Measurements from ENCODE around the gene ERC1. TPM values are rescaled to one million over a fixed set of nuclear protein-coding genes. Genes with fewer than 3 reads are reported as not detected.

The ERC1 gene
- total and polyA plus RNA-seq, 4 donors = 7.4 to 78.2 (median 39.8) TPM

DNA sequence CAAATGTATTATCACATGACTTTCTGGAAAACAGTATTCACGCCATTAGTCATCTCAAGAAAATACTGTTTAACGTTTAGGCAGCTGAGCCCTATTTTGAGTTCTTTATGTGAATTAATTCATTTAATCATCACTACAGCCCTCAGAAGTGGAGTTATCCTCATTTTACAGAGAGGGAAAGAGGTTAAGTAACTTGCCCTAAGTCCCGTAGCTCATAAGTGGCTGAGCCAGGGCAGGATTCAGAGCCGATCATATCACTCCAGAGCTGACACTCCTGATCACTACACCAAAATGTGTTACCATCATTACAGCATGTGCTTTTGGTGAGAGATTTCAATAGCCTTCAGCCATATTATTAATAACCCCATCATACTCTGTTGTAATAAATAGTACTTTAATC, 392.7 kb downstream of the ERC1 start:
- Histone ChIP-seq H3K27ac (ENCODE audit: low read depth in 1 of 2, low read length in 1 of 2) (no peak overlapping the region), H3K36me3 (ENCODE audit: control insufficient read depth in 4 of 4, insufficient read depth in 4 of 4, low read length in 4 of 4) (peaks cover 0 to 6% (median 4%) of the 10 kb centered on the region in 4 donors), H3K27me3 (ENCODE audit: control insufficient read depth in 3 of 3, insufficient read depth in 3 of 3, low read length in 2 of 3) (no peaks in the 10 kb centered on the region), H3K9ac (ENCODE audit: insufficient read depth in 1 of 2, low read length in 2 of 2) (no peak overlapping the region), H3K9me3 (ENCODE audit: control insufficient read depth in 4 of 4, insufficient read depth in 3 of 4, low read length in 3 of 4) (no peaks in the 10 kb centered on the region), H3K4me3 (no peak overlapping the region), H3K4me1 (ENCODE audit: control insufficient read depth in 5 of 5, insufficient read depth in 5 of 5, low read length in 5 of 5) (peaks cover 0 to 2% (median 0%) of the 10 kb centered on the region in 5 donors)
- DNase-seq (no peak), ATAC-seq (ENCODE audit: insufficient read depth, low FRiP score) (no peak)
- TF ChIP-seq, protein P1, sequence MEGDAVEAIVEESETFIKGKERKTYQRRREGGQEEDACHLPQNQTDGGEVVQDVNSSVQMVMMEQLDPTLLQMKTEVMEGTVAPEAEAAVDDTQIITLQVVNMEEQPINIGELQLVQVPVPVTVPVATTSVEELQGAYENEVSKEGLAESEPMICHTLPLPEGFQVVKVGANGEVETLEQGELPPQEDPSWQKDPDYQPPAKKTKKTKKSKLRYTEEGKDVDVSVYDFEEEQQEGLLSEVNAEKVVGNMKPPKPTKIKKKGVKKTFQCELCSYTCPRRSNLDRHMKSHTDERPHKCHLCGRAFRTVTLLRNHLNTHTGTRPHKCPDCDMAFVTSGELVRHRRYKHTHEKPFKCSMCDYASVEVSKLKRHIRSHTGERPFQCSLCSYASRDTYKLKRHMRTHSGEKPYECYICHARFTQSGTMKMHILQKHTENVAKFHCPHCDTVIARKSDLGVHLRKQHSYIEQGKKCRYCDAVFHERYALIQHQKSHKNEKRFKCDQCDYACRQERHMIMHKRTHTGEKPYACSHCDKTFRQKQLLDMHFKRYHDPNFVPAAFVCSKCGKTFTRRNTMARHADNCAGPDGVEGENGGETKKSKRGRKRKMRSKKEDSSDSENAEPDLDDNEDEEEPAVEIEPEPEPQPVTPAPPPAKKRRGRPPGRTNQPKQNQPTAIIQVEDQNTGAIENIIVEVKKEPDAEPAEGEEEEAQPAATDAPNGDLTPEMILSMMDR (IDR thresholded peaks at IDR 0.05; ENCODE audit: control extremely low read depth, extremely low read depth) = no peak
- WGBS, 2 donors = 88 to 95% methylated on average over 4 of the region's 4 CpGs

DNA sequence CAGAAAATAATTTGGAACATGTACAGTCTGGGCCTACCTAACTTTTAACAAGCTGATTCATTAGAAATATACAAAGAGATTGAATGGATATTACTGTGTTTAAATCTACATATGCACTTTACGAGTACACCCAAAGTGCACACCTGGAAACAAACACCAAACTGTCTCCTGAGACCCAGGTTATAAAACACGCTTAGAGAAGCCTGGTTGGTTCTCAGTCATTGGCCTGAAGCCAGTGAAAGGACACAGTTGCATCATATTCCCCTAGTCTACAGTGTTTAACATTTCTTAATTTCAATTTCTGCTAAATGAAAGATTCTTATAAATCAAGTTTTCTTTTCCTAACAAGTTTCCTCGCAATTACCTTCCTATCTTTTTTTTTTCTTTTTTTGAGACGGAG, 393.9 kb downstream of the ERC1 start:
- Histone ChIP-seq H3K9me3 (ENCODE audit: control insufficient read depth in 4 of 4, insufficient read depth in 3 of 4, low read length in 3 of 4) (no peaks in the 10 kb centered on the region), H3K4me3 (no peak overlapping the region), H3K27ac (ENCODE audit: low read depth in 1 of 2, low read length in 1 of 2) (no peak overlapping the region), H3K36me3 (ENCODE audit: control insufficient read depth in 4 of 4, insufficient read depth in 4 of 4, low read length in 4 of 4) (peaks cover 0 to 6% (median 4%) of the 10 kb centered on the region in 4 donors), H3K9ac (ENCODE audit: insufficient read depth in 1 of 2, low read length in 2 of 2) (no peak overlapping the region), H3K4me1 (ENCODE audit: control insufficient read depth in 5 of 5, insufficient read depth in 5 of 5, low read length in 5 of 5) (peaks cover 0 to 2% (median 0%) of the 10 kb centered on the region in 5 donors), H3K27me3 (ENCODE audit: control insufficient read depth in 3 of 3, insufficient read depth in 3 of 3, low read length in 2 of 3) (no peaks in the 10 kb centered on the region)
- DNase-seq (no peak), ATAC-seq (ENCODE audit: insufficient read depth, low FRiP score) (no peak)
- TF ChIP-seq, protein P1 (IDR thresholded peaks at IDR 0.05; ENCODE audit: control extremely low read depth, extremely low read depth) = no peak
- 64 to 73% methylated on average over 4 of the region's 4 CpGs for WGBS, 2 donors

DNA sequence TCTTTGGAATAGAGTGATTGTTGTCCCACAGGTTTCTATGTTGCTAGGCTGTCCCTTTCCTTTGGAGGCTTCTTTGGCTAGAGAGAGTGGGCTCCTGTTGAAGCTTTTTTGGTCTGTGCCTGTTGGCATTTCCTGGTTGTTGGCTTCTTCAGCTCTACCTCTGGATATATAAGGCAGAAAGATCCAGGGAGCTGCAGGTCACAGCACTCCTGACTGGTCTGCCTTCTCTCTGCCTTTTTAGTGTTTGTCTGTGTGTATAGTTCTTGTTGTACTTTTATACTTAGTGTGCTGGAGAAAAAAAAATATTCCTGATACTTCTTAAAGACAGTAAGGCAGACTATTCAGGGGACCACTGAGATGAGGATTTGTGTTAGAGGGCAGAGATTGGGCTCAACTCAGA, 400.7 kb downstream of the ERC1 start:
- peaks cover 0 to 6% (median 0%) of the 10 kb centered on the region in 4 donors for H3K9me3 ChIP-seq (ENCODE audit: control insufficient read depth in 4 of 4, insufficient read depth in 3 of 4, low read length in 3 of 4)
- no peak overlapping the region for H3K4me3 ChIP-seq
- H3K27me3 ChIP-seq (ENCODE audit: control insufficient read depth in 3 of 3, insufficient read depth in 3 of 3, low read length in 2 of 3) = no peaks in the 10 kb centered on the region
- no peak overlapping the region for H3K9ac ChIP-seq (ENCODE audit: insufficient read depth in 1 of 2, low read length in 2 of 2)
- ATAC-seq (ENCODE audit: insufficient read depth, low FRiP score) (no peak), DNase-seq (no peak)
- H3K36me3 ChIP-seq (ENCODE audit: control insufficient read depth in 4 of 4, insufficient read depth in 4 of 4, low read length in 4 of 4) = peaks cover 0 to 11% (median 3%) of the 10 kb centered on the region in 4 donors
- H3K27ac ChIP-seq (ENCODE audit: low read depth in 1 of 2, low read length in 1 of 2) = no peak overlapping the region
- TF ChIP-seq, protein P1 (IDR thresholded peaks at IDR 0.05; ENCODE audit: control extremely low read depth, extremely low read depth) = no peak
- H3K4me1 ChIP-seq (ENCODE audit: control insufficient read depth in 5 of 5, insufficient read depth in 5 of 5, low read length in 5 of 5) = peaks cover 0 to 1% (median 0%) of the 10 kb centered on the region in 5 donors

DNA sequence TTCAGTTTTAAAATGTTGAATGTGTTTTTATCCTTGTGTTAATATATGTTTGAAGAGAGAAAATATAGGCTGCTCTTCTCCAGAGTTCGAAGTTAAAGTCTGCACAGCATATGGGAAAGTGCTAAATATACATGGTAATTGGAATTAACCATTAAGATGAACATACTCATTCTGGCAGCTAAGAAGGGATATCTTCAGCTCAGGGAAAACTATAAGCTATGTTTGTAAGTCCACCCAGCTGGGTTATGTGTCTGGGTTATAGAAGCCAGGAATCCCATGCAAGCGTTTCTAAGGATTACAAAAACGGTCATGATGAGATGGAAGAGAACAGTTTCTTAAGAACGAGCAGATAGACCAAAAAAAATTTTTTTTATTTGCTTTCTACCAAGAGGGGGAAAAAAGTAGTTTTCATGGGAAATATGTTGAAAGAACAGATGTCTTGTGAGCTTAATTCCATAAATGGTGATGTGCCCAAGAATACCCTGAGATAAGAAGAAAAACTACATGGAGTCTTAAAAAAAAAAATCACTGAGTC, 404.5 kb downstream of the ERC1 start:
- Histone ChIP-seq H3K9me3 (ENCODE audit: control insufficient read depth in 4 of 4, insufficient read depth in 3 of 4, low read length in 3 of 4) (peaks cover 0 to 6% (median 0%) of the 10 kb centered on the region in 4 donors), H3K36me3 (ENCODE audit: control insufficient read depth in 4 of 4, insufficient read depth in 4 of 4, low read length in 4 of 4) (peaks cover 0 to 6% (median 3%) of the 10 kb centered on the region in 4 donors), H3K4me3 (no peak overlapping the region), H3K9ac (ENCODE audit: insufficient read depth in 1 of 2, low read length in 2 of 2) (no peak overlapping the region), H3K4me1 (ENCODE audit: control insufficient read depth in 5 of 5, insufficient read depth in 5 of 5, low read length in 5 of 5) (no peaks in the 10 kb centered on the region), H3K27me3 (ENCODE audit: control insufficient read depth in 3 of 3, insufficient read depth in 3 of 3, low read length in 2 of 3) (no peaks in the 10 kb centered on the region), H3K27ac (ENCODE audit: low read depth in 1 of 2, low read length in 1 of 2) (no peak overlapping the region)
- ATAC-seq (ENCODE audit: insufficient read depth, low FRiP score) = no peak
- WGBS, 2 donors = 93 to 94% methylated on average over 4 of the region's 4 CpGs
- TF ChIP-seq, protein P1 (IDR thresholded peaks at IDR 0.05; ENCODE audit: control extremely low read depth, extremely low read depth) = no peak
- peak in 1 of 3 donors; percentile 13 for DNase-seq

All from lung (tissue), 12 donors.